ENCODE data around the gene CRTAC1. TPM values are rescaled to one million over a fixed set of nuclear protein-coding genes. Genes with fewer than 3 reads are reported as not detected.

Gene CRTAC1
- total and polyA plus RNA-seq, 10 of the 15 experiments (the other 5 are each of a cell fraction or from before 2014, with no cell fraction given), result 0.10 TPM; not detected in 9

GRCh38 chr10:97892506-97892905, 137.9 kb downstream of the CRTAC1 start:
- no peak for ATAC-seq
- H3K27me3 ChIP-seq (replicated peaks in 1 of 2; ENCODE audit: control insufficient read depth in 2 of 2, insufficient read depth in 2 of 2, low read length in 1 of 2), result peaks cover 0 to 2% of the 10 kb centered on the region in 2 experiments; a peak in 2 of 4 replicates
- in situ Hi-C loops (cut with MboI) (no loop called here), intact Hi-C loops (cut with micrococcal nuclease; ENCODE audit: unreplicated experiment) (no loop called here)
- CTCF ChIA-PET, result no interaction called here
- no peaks in the 10 kb centered on the region for H4K20me1 ChIP-seq (ENCODE audit: control insufficient read depth, insufficient read depth)
- TF ChIP-seq HCFC1 (IDR thresholded peaks at IDR 0.05; ENCODE audit: low read length), result no peak
- TF ChIP-seq KAT2A (conservative IDR thresholded peaks at IDR 0.05; ENCODE audit: control insufficient read depth, low read depth, low read length), result no peak
- no peak for TF ChIP-seq TCF12 (IDR thresholded peaks at IDR 0.05; ENCODE audit: low read depth, low read length)
- TF ChIP-seq CBX3 (IDR thresholded peaks at IDR 0.05; ENCODE audit: borderline replicate concordance, low read depth), result no peak
- no peak for TF ChIP-seq REST (IDR thresholded peaks at IDR 0.05; ENCODE audit: low read depth, low read length)
- TF ChIP-seq POLR2AphosphoS2 (IDR thresholded peaks at IDR 0.05; ENCODE audit: low read depth, low read length), result no peak
- no peak for TF ChIP-seq SMARCA5 (IDR thresholded peaks at IDR 0.05)
- no peak for TF ChIP-seq ZBTB40 (IDR thresholded peaks at IDR 0.05; ENCODE audit: borderline replicate concordance)
- TF ChIP-seq CBFB (IDR thresholded peaks at IDR 0.05; ENCODE audit: low read depth), result no peak
- no peak for TF ChIP-seq NKRF (conservative IDR thresholded peaks at IDR 0.05)
- no peak for TF ChIP-seq KLF5 (IDR thresholded peaks at IDR 0.05; ENCODE audit: partially characterized antibody)
- TF ChIP-seq, protein P1, sequence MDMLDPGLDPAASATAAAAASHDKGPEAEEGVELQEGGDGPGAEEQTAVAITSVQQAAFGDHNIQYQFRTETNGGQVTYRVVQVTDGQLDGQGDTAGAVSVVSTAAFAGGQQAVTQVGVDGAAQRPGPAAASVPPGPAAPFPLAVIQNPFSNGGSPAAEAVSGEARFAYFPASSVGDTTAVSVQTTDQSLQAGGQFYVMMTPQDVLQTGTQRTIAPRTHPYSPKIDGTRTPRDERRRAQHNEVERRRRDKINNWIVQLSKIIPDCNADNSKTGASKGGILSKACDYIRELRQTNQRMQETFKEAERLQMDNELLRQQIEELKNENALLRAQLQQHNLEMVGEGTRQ (IDR thresholded peaks at IDR 0.05; ENCODE audit: borderline replicate concordance, low read depth, low read length), result no peak
- no peak for TF ChIP-seq ESRRA (IDR thresholded peaks at IDR 0.05; ENCODE audit: low read length)
- RAD21 ChIA-PET (ENCODE audit: unreplicated experiment), result no interaction called here
- no peaks in the 10 kb centered on the region for H3K36me3 ChIP-seq (ENCODE audit: control insufficient read depth in 2 of 2, insufficient read depth in 2 of 2, low read length in 1 of 2)
- POLR2A ChIA-PET, result no interaction called here
- H3K9ac ChIP-seq (ENCODE audit: control insufficient read depth, insufficient read depth, low read length), result no peak overlapping the region
- DNase-seq (ENCODE audit: low read depth, low spot score), result no peak
- H3K27ac ChIP-seq (ENCODE audit: control insufficient read depth, insufficient read depth), result no peak overlapping the region
- SMC1A ChIA-PET (ENCODE audit: uncharacterized antibody, unreplicated experiment), result no interaction called here
- no peak overlapping the region for H3K4me2 ChIP-seq (ENCODE audit: control insufficient read depth, insufficient read depth)
- no peaks in the 10 kb centered on the region for H3K9me3 ChIP-seq (replicated peaks; ENCODE audit: control insufficient read depth, insufficient read depth, low read length)
- BruUV-seq (replicated peaks), result no TSS peak
- 11% methylated on average over 2 of the region's 2 CpGs for WGBS (ENCODE audit: insufficient coverage, insufficient replicate concordance, low lambda C conversion rate, missing lambda C conversion rate)
- H2AFZ ChIP-seq (ENCODE audit: control insufficient read depth, low read depth, low read length), result no peak overlapping the region
- H3K79me2 ChIP-seq (ENCODE audit: control insufficient read depth, insufficient read depth, low read length), result no peaks in the 10 kb centered on the region
- FAIRE-seq, result no peak
- no peaks in the 10 kb centered on the region for H3K4me1 ChIP-seq (ENCODE audit: control insufficient read depth, insufficient read depth, low read length)
- no peak overlapping the region for H3K4me3 ChIP-seq

Measured in GM12878 (cell line).